Esophagus squamous epithelium (tissue), 5 donors: Measurements from ENCODE around the gene FNDC11. TPM values are rescaled to one million over a fixed set of nuclear protein-coding genes. Genes with fewer than 3 reads are reported as not detected.
A peak's percentile ranks its signal among the peaks of the same experiment; 100 is the strongest.

ENCODE experiments used
- DNase-seq: peaks from one replicate; lab custom pipeline; 2025; lab: John Stamatoyannopoulos, UW
- H3K27ac ChIP-seq, 4 donors: fragments of 200-600 bp; sonication (generic); one replicate each; pipeline ENCODE4 v1.5.1; 2016 to 2019; ENCODE audit warnings: mild to moderate bottlenecking in 1 of 4
- H3K27me3 ChIP-seq, 4 donors: fragments of 200-600 bp; sonication (generic); 1 replicate in 3 of 4; 2 replicates in 1 of 4; pipeline versions ENCODE4 v1.5.1 to v1.6.0; 2017 to 2021; ENCODE audit warnings: antibody characterized with exemption in 1 of 4
- H3K36me3 ChIP-seq, 3 donors: fragments of 200-600 bp; sonication (generic); one replicate each; pipeline ENCODE4 v1.5.1; 2016 to 2019
- H3K4me1 ChIP-seq, 3 donors: fragments of 200-600 bp; sonication (generic); one replicate each; pipeline ENCODE4 v1.5.1; 2017 to 2019
- H3K4me3 ChIP-seq, 4 donors: fragments of 200-600 bp; sonication (generic); 1 replicate in 3 of 4; 2 replicates in 1 of 4; pipeline ENCODE4 v1.5.1; 2016 to 2019; ENCODE audit warnings: mild to moderate bottlenecking in 2 of 4, moderate library complexity in 1 of 4
- H3K9me3 ChIP-seq, 3 donors: fragments of 200-600 bp; sonication (generic); one replicate each; pipeline ENCODE4 v1.5.1; 2016 to 2019
- CTCF ChIP-seq, 6 experiments: fragments of 450-650 bp in 4 of 6; fragments of 200-600 bp in 2 of 6; sonication (generic) in 2 of 6; IDR thresholded peaks; one replicate each; pipeline ENCODE4 v1.5.1; 2016 to 2019; ENCODE audit warnings: antibody characterized with exemption in 6 of 6, mild to moderate bottlenecking in 4 of 6, moderate library complexity in 4 of 6
- POLR2A ChIP-seq, 4 donors: fragments of 450-650 bp; IDR thresholded peaks; one replicate each; pipeline ENCODE4 v1.6.1; 2017; ENCODE audit warnings: antibody characterized with exemption in 4 of 4, mild to moderate bottlenecking in 4 of 4, moderate library complexity in 3 of 4
- WGBS, 2 donors: methylation state at CpG; one replicate each; pipeline ENCODE4 v1.1.5; 2018; 5-methylcytosine and 5-hydroxymethylcytosine counted together
- intact Hi-C: fragments of 100-400 bp; cut with DNase I; formaldehyde crosslinking; loops from one replicate; pipeline ENCODE4 v1.15.0; 2022
- total RNA-seq, 4 donors: library from RNA; depleted of rRNA; stranded (reverse); fragments of >200 nt; gene quantifications; one replicate each; pipeline ENCODE4 v1.1.0, GENCODE V29; 2016
- donor health status: DM: yes; HTN: yes; CAD: no.

Gene FNDC11
- total RNA-seq, 4 donors from 2014 or later = under 0.01 TPM; not detected in 3

- TF ChIP-seq POLR2A (IDR thresholded peaks at IDR 0.05) = no peak
- no peak for TF ChIP-seq CTCF (IDR thresholded peaks at IDR 0.05)
- peaks cover 24 to 99% (median 28%) of the 10 kb centered on the region in 3 donors for H3K36me3 ChIP-seq
- no peaks in the 10 kb centered on the region for H3K9me3 ChIP-seq
- no peak overlapping the region for H3K4me3 ChIP-seq
- 13 to 54% methylated on average over 3 to 5 of the region's 10 CpGs for WGBS, 2 donors
- H3K27ac ChIP-seq = peak overlapping the region in 2 of 4 donors; percentile 5 to 65
- H3K4me1 ChIP-seq = peaks cover 0 to 6% (median 0%) of the 10 kb centered on the region in 3 donors
- no peak for DNase-seq
- H3K27me3 ChIP-seq = no peaks in the 10 kb centered on the region
- intact Hi-C loops = no loop called here
Observed at GRCh38 chr20:63594043-63594561, 40.1 kb downstream of the FNDC11 start.

- DNase-seq = no peak
- Histone ChIP-seq H3K9me3 (no peaks in the 10 kb centered on the region), H3K4me1 (peaks cover 0 to 6% (median 0%) of the 10 kb centered on the region in 3 donors), H3K4me3 (no peak overlapping the region), H3K27ac (no peak overlapping the region), H3K36me3 (peaks cover 18 to 99% (median 26%) of the 10 kb centered on the region in 3 donors), H3K27me3 (no peaks in the 10 kb centered on the region)
- TF ChIP-seq POLR2A (IDR thresholded peaks at IDR 0.05) = no peak
- TF ChIP-seq CTCF (IDR thresholded peaks at IDR 0.05) = no peak
- WGBS, 2 donors = 89 to 100% methylated on average over 2 to 16 of the region's 30 CpGs
- intact Hi-C loops = no loop called here
Observed at GRCh38 chr20:63595416-63596127, 41.6 kb downstream of the FNDC11 start.

- peaks cover 0 to 6% (median 0%) of the 10 kb centered on the region in 3 donors for H3K4me1 ChIP-seq
- H3K27ac ChIP-seq = no peak overlapping the region
- no peak for TF ChIP-seq POLR2A (IDR thresholded peaks at IDR 0.05)
- TF ChIP-seq CTCF (IDR thresholded peaks at IDR 0.05) = no peak
- intact Hi-C loops = no loop called here
- no peaks in the 10 kb centered on the region for H3K27me3 ChIP-seq
- peaks cover 14 to 99% (median 24%) of the 10 kb centered on the region in 3 donors for H3K36me3 ChIP-seq
- no peak for DNase-seq
- no peaks in the 10 kb centered on the region for H3K9me3 ChIP-seq
- H3K4me3 ChIP-seq = no peak overlapping the region
- WGBS, 2 donors = 83 to 100% methylated on average over 1 to 3 of the region's 6 CpGs
Observed at GRCh38 chr20:63596423-63596822, 42.5 kb downstream of the FNDC11 start.

- H3K36me3 ChIP-seq = peaks cover 6 to 99% (median 26%) of the 10 kb centered on the region in 3 donors
- H3K9me3 ChIP-seq = no peaks in the 10 kb centered on the region
- intact Hi-C loops = no loop called here
Observed at GRCh38 chr20:63597651-63598478, 43.9 kb downstream of the FNDC11 start.

More at GRCh38 chr20:63597651-63598478, 43.9 kb downstream of the FNDC11 start:
- H3K27ac ChIP-seq = no peak overlapping the region
- peaks cover 0 to 6% (median 0%) of the 10 kb centered on the region in 3 donors for H3K4me1 ChIP-seq
- 81 to 83% methylated on average over 12 of the region's 23 CpGs for WGBS, 2 donors
- no peak overlapping the region for H3K4me3 ChIP-seq
- no peaks in the 10 kb centered on the region for H3K27me3 ChIP-seq
- DNase-seq = no peak
- TF ChIP-seq CTCF (IDR thresholded peaks at IDR 0.05) (no peak), POLR2A (IDR thresholded peaks at IDR 0.05) (no peak)
